Keratinocyte (primary cell): Measurements from ENCODE around the gene CHRD. TPM values are rescaled to one million over a fixed set of nuclear protein-coding genes. Genes with fewer than 3 reads are reported as not detected.

Experiments used
- DNase-seq: peaks from one replicate; pipeline ENCODE4 v3.0.0-alpha.2; 2011; ENCODE audit warnings: low read depth, missing footprints, low spot score
- FAIRE-seq: peaks from 2 replicates; lab custom pipeline; 2011; peaks lifted over from hg19 to GRCh38; lab: Jason Lieb, UNC
- H2AFZ ChIP-seq: 2 replicates; pipeline ENCODE4 v1.6.0; 2012; ENCODE audit warnings: low read length, control low read depth, inconsistent platforms; ENCODE audit not compliant: control insufficient read depth
- H3K27ac ChIP-seq: 2 replicates; pipeline ENCODE4 v1.5.1; 2011; ENCODE audit warnings: low read length; ENCODE audit not compliant: control insufficient read depth, insufficient read depth
- H3K27me3 ChIP-seq: 3 replicates; pipeline ENCODE4 v1.6.0; 2011; ENCODE audit warnings: low read length; ENCODE audit not compliant: control insufficient read depth, insufficient read depth; ENCODE audit errors: extremely low read depth
- H3K36me3 ChIP-seq, 2 experiments: 2 replicates in 1 of 2; 3 replicates in 1 of 2; pipeline ENCODE4 v1.5.1; 2011; ENCODE audit warnings: low read length in 2 of 2, mild to moderate bottlenecking in 1 of 2; ENCODE audit not compliant: control insufficient read depth in 2 of 2, insufficient read depth in 2 of 2; ENCODE audit errors: extremely low read depth in 1 of 2
- H3K4me1 ChIP-seq: 3 replicates; pipeline ENCODE4 v1.5.1; 2011; ENCODE audit warnings: low read length; ENCODE audit not compliant: control insufficient read depth, insufficient read depth; ENCODE audit errors: extremely low read depth
- H3K4me2 ChIP-seq: 3 replicates; pipeline ENCODE4 v1.6.0; 2011; ENCODE audit warnings: low read depth, low read length; ENCODE audit not compliant: control insufficient read depth, insufficient read depth; ENCODE audit errors: extremely low read depth
- H3K4me3 ChIP-seq, 3 experiments: fragments of 200-600 bp in 1 of 3; sonication (generic) in 1 of 3; 2 replicates in 2 of 3; 3 replicates in 1 of 3; pipeline ENCODE4 v1.5.1; 2011 to 2016; ENCODE audit warnings: low read length in 3 of 3, mild to moderate bottlenecking in 3 of 3, control low read depth in 2 of 3, inconsistent platforms in 1 of 3, low read depth in 1 of 3, mixed read lengths in 1 of 3, mixed run types in 1 of 3, moderate library complexity in 1 of 3; ENCODE audit not compliant: control insufficient read depth in 2 of 3, insufficient read depth in 2 of 3; ENCODE audit errors: extremely low read depth in 1 of 3
- H3K79me2 ChIP-seq: 2 replicates; pipeline ENCODE4 v1.6.0; 2012; ENCODE audit warnings: low read length; ENCODE audit not compliant: control insufficient read depth, insufficient read depth
- H3K9ac ChIP-seq: 3 replicates; pipeline ENCODE4 v1.6.0; 2011; ENCODE audit warnings: low read length; ENCODE audit not compliant: control insufficient read depth, insufficient read depth; ENCODE audit errors: extremely low read depth
- H3K9me1 ChIP-seq: 3 replicates; pipeline ENCODE4 v1.6.0; 2011; ENCODE audit warnings: low read length; ENCODE audit not compliant: control insufficient read depth, insufficient read depth; ENCODE audit errors: extremely low read depth
- H3K9me3 ChIP-seq: 2 replicates; pipeline ENCODE4 v1.5.1; 2012; ENCODE audit warnings: low read depth, low read length; ENCODE audit not compliant: control insufficient read depth
- H4K20me1 ChIP-seq: 3 replicates; pipeline ENCODE4 v1.6.0; 2011; ENCODE audit warnings: low read length; ENCODE audit not compliant: control insufficient read depth, insufficient read depth; ENCODE audit errors: extremely low read depth
- CTCF ChIP-seq, 3 experiments: IDR thresholded peaks in 1 of 3; conservative IDR thresholded peaks in 1 of 3; optimal IDR thresholded peaks in 1 of 3; 2 replicates in 2 of 3; 3 replicates in 1 of 3; pipeline versions ENCODE3 to v1.5.1; 2011; ENCODE audit warnings: low read length in 3 of 3, mild to moderate bottlenecking in 3 of 3, moderate library complexity in 2 of 3, control low read depth in 1 of 3, inconsistent platforms in 1 of 3; ENCODE audit not compliant: insufficient read depth in 2 of 3; ENCODE audit errors: extremely low read depth in 1 of 3
- EZH2 ChIP-seq: IDR thresholded peaks from one replicate; pipeline ENCODE4 v1.6.1; 2012; ENCODE audit warnings: inconsistent platforms, mild to moderate bottlenecking, low read length, moderate library complexity
- dilution Hi-C: fragments of 300-500 bp; cut with MboI; formaldehyde crosslinking; loops from one replicate; pipeline ENCODE4 v1.7.0; 2020; ENCODE audit warnings: low sequenced_read_pairs; ENCODE audit not compliant: extremely low pct_ligation_motif_present
- polyA plus RNA-seq, 5 experiments: library from polyadenylated mRNA; depleted of rRNA in 3 of 5; stranded (reverse) in 3 of 5; stranded (forward) in 1 of 5; unstranded in 1 of 5; fragments of >200 nt; gene quantifications; 1 replicate in 1 of 5; 2 replicates in 3 of 5; 3 replicates in 1 of 5; pipeline versions ENCODE4 v1.2.1 to v1.2.3, GENCODE V29; 2011 to 2012; ENCODE audit warnings: missing spikeins in 2 of 5, low read depth in 1 of 5, low replicate concordance in 1 of 5

Gene CHRD
- polyA plus RNA-seq, 1 donor (not counting 4 experiments of a cell fraction or from before 2014, with no cell fraction given) = not detected

DNA sequence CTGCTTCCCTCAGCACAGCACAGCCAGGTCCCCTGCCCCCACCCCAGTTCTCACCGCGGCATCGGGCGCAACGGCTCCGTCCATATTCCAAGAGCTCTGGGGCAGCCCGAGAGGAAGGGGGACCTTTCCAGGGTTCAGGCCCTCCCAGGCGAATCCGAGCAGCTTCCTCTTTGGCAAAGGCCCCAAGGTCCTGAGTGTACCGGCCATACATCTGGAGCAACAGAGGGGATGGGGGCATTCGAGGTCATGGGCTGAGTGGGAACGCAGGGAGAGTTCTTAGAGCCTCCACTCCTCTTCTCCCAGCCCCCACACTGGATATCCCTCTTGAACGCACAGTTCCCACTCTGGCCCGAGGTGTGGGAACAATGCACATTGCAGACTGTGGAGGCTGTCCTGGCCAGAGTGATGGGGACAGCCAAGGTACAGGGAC lies 20.9 kb upstream of the CHRD start:
- Histone ChIP-seq H3K4me1 (peaks cover 14% of the 10 kb centered on the region), H3K27ac (no peak overlapping the region), H4K20me1 (no peaks in the 10 kb centered on the region), H3K9me1 (no peaks in the 10 kb centered on the region), H3K36me3 (peaks cover 3 to 5% of the 10 kb centered on the region in 2 experiments), H3K4me2 (no peak overlapping the region), H3K79me2 (peaks cover 9% of the 10 kb centered on the region), H3K9ac (no peak overlapping the region), H3K27me3 (no peaks in the 10 kb centered on the region), H2AFZ (no peak overlapping the region), H3K9me3 (no peaks in the 10 kb centered on the region), H3K4me3 (no peak overlapping the region)
- dilution Hi-C loops = no loop called here
- DNase-seq (no peak), FAIRE-seq (no peak)
- no peak for TF ChIP-seq CTCF (optimal IDR thresholded peaks at IDR 0.05 in 1 of 3, IDR thresholded peaks at IDR 0.05 in 1 of 3, conservative IDR thresholded peaks at IDR 0.05 in 1 of 3; ENCODE audit: extremely low read depth in 1 of 3, insufficient read depth in 2 of 3, low read length in 3 of 3)
- no peak for TF ChIP-seq EZH2

DNA sequence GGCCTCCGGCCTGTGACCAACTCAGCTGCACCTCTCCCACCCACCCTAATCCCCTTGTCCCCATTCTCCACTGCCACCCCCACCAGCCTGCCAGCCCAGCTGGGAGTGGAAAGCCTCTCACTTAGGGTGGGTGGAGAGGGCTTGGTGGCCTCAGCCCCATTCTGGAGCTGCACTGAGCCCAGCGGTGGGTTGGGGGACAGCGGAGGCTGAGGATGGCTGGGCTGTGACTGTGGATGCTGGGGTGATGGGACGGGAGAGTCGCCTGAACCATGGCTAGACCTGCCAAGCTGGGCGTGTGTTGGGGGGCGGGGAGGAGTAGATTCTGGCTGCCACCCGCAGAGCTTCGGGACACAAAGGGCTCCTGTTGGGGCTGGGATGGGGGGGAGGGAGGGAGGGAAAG lies 20.2 kb upstream of the CHRD start:
- H2AFZ ChIP-seq = no peak overlapping the region
- peaks cover 21% of the 10 kb centered on the region for H3K4me1 ChIP-seq
- peaks cover 16% of the 10 kb centered on the region for H3K79me2 ChIP-seq
- H4K20me1 ChIP-seq = no peaks in the 10 kb centered on the region
- H3K27me3 ChIP-seq = no peaks in the 10 kb centered on the region
- no peak for DNase-seq
- H3K4me2 ChIP-seq = no peak overlapping the region
- FAIRE-seq = no peak
- H3K27ac ChIP-seq = no peak overlapping the region
- H3K36me3 ChIP-seq = peaks cover 4 to 5% of the 10 kb centered on the region in 2 experiments
- H3K4me3 ChIP-seq = no peak overlapping the region
- no peaks in the 10 kb centered on the region for H3K9me3 ChIP-seq
- H3K9me1 ChIP-seq = no peaks in the 10 kb centered on the region
- TF ChIP-seq CTCF (optimal IDR thresholded peaks at IDR 0.05 in 1 of 3, IDR thresholded peaks at IDR 0.05 in 1 of 3, conservative IDR thresholded peaks at IDR 0.05 in 1 of 3; ENCODE audit: extremely low read depth in 1 of 3, insufficient read depth in 2 of 3, low read length in 3 of 3) = no peak
- no peak for TF ChIP-seq EZH2
- dilution Hi-C loops = no loop called here
- H3K9ac ChIP-seq = no peak overlapping the region
